Measurements from ENCODE around the gene TBC1D14.

The TBC1D14 gene

GRCh38 chr4:6920171-6920570 is 10.5 kb downstream of the TBC1D14 start:
- peak overlapping the region in 2 of 3 experiments; percentile 6 to 32 for H3K27ac Mint-ChIP-seq
- H3K27me3 Mint-ChIP-seq (ENCODE audit: low read depth): no peaks in the 10 kb centered on the region
- H3K4me3 Mint-ChIP-seq: no peak overlapping the region
- H3K36me3 Mint-ChIP-seq (ENCODE audit: low read depth): peaks cover 19% of the 10 kb centered on the region
- no peaks in the 10 kb centered on the region for H3K9me3 Mint-ChIP-seq
- peaks cover 47% of the 10 kb centered on the region for H3K4me1 Mint-ChIP-seq
- TF ChIP-seq, protein P1, sequence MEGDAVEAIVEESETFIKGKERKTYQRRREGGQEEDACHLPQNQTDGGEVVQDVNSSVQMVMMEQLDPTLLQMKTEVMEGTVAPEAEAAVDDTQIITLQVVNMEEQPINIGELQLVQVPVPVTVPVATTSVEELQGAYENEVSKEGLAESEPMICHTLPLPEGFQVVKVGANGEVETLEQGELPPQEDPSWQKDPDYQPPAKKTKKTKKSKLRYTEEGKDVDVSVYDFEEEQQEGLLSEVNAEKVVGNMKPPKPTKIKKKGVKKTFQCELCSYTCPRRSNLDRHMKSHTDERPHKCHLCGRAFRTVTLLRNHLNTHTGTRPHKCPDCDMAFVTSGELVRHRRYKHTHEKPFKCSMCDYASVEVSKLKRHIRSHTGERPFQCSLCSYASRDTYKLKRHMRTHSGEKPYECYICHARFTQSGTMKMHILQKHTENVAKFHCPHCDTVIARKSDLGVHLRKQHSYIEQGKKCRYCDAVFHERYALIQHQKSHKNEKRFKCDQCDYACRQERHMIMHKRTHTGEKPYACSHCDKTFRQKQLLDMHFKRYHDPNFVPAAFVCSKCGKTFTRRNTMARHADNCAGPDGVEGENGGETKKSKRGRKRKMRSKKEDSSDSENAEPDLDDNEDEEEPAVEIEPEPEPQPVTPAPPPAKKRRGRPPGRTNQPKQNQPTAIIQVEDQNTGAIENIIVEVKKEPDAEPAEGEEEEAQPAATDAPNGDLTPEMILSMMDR (IDR thresholded peaks at IDR 0.05; ENCODE audit: unreplicated experiment in 3 of 3): no peak

GRCh38 chr4:6923507-6923906 is 13.9 kb downstream of the TBC1D14 start:
- Mint-ChIP-seq H3K4me1 (peaks cover 45% of the 10 kb centered on the region), H3K4me3 (no peak overlapping the region), H3K27ac (no peak overlapping the region), H3K27me3 (ENCODE audit: low read depth) (no peaks in the 10 kb centered on the region), H3K36me3 (ENCODE audit: low read depth) (peaks cover 30% of the 10 kb centered on the region), H3K9me3 (no peaks in the 10 kb centered on the region)
- TF ChIP-seq, protein P1 (IDR thresholded peaks at IDR 0.05; ENCODE audit: unreplicated experiment in 3 of 3): no peak

GRCh38 chr4:6924361-6924779 is 14.7 kb downstream of the TBC1D14 start:
- Mint-ChIP-seq H3K4me3 (no peak overlapping the region), H3K9me3 (no peaks in the 10 kb centered on the region), H3K4me1 (peaks cover 47% of the 10 kb centered on the region), H3K27me3 (ENCODE audit: low read depth) (no peaks in the 10 kb centered on the region), H3K27ac (no peak overlapping the region), H3K36me3 (ENCODE audit: low read depth) (peaks cover 30% of the 10 kb centered on the region)
- TF ChIP-seq, protein P1 (IDR thresholded peaks at IDR 0.05; ENCODE audit: unreplicated experiment in 3 of 3): no peak

DNA sequence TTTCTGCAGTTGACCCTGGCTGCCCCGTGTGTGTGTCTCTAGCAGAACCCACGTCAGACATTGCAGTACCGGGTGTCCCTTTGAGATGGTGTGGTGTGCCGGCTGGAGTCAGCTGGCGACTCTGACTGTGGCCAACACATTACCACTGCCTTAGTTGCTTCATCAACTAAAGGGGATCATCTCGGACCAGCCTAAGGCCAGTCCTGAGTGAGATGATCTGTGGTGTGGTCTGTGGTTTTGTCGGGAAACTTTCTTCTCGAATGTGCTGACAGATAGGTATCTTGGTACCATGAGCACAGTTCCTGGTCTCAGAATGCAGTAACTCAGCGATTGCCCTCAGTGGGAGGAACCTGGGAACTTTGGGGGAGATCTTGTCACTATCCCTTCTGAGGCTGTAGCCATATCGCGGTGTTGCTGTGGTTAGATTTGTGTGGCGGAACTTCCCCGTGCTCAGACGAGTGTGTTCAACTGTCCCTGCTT is 15.8 kb downstream of the TBC1D14 start:
- Mint-ChIP-seq H3K4me1 (peaks cover 53% of the 10 kb centered on the region), H3K36me3 (ENCODE audit: low read depth) (peaks cover 30% of the 10 kb centered on the region)

DNA sequence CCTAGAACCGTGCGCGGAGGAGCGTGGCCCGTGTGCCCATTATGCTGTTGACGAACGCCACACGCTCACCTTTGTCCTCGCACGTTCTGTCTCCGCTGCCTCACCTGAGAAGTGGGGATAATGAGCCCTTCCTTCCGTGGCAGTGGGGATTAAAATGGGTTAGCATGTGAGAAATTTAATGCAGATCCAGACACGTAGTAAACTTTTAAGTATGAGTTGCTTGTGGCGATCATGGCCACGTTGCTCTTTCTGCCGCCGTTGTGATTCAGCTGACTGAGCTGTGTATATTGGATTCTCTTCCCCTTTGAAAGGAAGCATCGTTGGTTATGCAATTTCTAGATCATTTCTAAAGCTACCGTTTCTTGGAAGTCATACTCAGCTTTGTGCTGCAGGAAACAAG is 16.5 kb downstream of the TBC1D14 start:
- TF ChIP-seq, protein P1 (IDR thresholded peaks at IDR 0.05; ENCODE audit: unreplicated experiment in 3 of 3): no peak
- Mint-ChIP-seq H3K4me1 (peaks cover 51% of the 10 kb centered on the region), H3K27me3 (ENCODE audit: low read depth) (no peaks in the 10 kb centered on the region), H3K9me3 (no peaks in the 10 kb centered on the region), H3K36me3 (ENCODE audit: low read depth) (peaks cover 30% of the 10 kb centered on the region), H3K4me3 (no peak overlapping the region), H3K27ac (peak overlapping the region; percentile 25 to 93 (median 86))

More for the DNA sequence above, 15.8 kb downstream of the TBC1D14 start:
- peak overlapping the region in 1 of 3 experiments; percentile 93 for H3K27ac Mint-ChIP-seq
- H3K27me3 Mint-ChIP-seq (ENCODE audit: low read depth): no peaks in the 10 kb centered on the region
- TF ChIP-seq, protein P1 (IDR thresholded peaks at IDR 0.05; ENCODE audit: unreplicated experiment in 3 of 3): no peak
- H3K9me3 Mint-ChIP-seq: no peaks in the 10 kb centered on the region
- no peak overlapping the region for H3K4me3 Mint-ChIP-seq
